Stimulated activated CD8-positive, alpha-beta memory T cell treated with anti-CD3 and anti-CD28 coated beads, Interleukin-12 subunit alpha, Interleukin-12 subunit beta, amount 100 ng/mL, for 24 hours (primary cell): Measurements from ENCODE around the gene P4HB.

Source experiments
- DNase-seq: peaks from one replicate; pipeline ENCODE4 v3.0.0-alpha.2; 2020; ENCODE audit errors: extremely low read depth

Gene P4HB

GRCh38 chr17:81868674-81869220 is 8.4 kb upstream of the P4HB start:
- no peak for DNase-seq

- no peak for DNase-seq
Observed at GRCh38 chr17:81867991-81868673, 7.8 kb upstream of the P4HB start.

DNA sequence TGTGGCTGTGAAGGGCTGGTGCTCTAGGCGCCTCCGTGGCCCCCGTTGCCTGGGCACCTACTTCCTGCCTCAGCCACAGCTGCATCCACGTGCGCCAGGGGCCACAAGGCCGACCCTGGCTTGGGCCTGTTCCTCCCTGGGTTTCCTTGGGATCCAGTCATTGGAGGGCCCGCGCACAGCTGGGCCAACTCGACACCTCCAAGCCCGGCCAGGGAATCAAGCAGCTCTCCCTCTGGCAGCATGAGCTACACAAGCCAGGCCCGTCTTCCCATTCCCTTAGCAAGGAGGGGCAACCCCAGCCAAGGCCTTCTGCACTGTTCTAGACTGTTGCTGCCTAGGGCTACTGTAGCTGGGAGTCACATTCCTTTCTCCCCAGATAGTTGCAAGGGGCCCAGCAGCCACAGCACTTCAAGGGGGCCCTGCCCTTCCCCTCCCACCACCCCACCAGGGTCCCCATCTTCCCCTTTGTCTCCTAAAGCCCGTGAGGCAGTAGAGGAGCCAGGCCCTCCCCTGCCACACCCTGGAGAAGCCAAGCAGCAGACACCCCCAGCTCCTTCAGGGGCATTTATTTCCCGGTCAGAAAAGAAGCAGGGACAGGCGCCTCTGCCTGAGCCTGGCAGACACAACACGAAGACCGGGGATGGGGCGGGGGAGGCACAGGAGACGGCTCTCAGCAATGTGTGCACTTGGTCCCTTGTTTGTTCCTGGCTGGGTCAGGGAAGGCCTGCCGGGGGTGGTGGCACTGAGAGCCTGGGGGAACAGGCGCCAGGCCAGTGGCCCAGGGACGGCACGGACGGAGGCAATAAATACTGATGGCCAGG is 7.0 kb upstream of the P4HB start:
- DNase-seq, result no peak

DNA sequence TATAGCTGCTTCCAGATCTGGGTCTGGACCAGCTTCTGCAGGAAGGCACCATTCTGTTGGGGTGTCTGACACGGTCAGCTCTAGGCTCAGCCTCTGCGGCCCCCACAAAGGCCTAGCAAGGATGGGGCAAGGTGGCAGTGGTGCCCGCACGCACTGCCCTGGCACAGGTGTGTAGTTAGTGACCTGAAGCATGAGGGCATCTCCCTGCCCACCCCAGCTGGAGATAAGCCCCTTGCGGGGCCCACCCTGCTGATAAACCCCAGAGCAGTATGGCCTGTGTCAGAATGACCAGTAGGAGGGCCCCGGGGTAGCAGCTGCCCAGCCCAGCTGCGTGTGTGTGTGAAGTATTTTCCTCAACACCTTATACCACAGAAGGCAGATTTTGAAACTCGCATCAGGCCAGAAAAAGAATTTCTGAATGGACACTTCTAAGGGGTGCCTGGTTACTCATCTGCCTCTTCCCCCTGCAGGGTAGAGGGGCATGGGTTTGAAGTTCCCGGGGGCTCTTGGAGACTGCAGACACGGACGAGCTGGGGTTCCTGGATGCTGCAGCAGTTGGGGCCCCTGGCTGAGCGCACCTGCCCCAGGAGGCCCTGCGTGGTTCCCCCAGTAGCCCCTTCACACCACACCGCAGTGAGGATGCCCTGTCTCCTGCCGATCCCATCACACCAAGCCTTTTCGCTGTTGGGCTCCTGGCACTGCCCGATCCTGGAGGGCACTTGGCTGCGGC is 6.3 kb upstream of the P4HB start:
- no peak for DNase-seq

- no peak for DNase-seq
Observed at GRCh38 chr17:81865733-81866439, 5.6 kb upstream of the P4HB start.

GRCh38 chr17:81865358-81865732 is 5.0 kb upstream of the P4HB start:
- no peak for DNase-seq

DNA sequence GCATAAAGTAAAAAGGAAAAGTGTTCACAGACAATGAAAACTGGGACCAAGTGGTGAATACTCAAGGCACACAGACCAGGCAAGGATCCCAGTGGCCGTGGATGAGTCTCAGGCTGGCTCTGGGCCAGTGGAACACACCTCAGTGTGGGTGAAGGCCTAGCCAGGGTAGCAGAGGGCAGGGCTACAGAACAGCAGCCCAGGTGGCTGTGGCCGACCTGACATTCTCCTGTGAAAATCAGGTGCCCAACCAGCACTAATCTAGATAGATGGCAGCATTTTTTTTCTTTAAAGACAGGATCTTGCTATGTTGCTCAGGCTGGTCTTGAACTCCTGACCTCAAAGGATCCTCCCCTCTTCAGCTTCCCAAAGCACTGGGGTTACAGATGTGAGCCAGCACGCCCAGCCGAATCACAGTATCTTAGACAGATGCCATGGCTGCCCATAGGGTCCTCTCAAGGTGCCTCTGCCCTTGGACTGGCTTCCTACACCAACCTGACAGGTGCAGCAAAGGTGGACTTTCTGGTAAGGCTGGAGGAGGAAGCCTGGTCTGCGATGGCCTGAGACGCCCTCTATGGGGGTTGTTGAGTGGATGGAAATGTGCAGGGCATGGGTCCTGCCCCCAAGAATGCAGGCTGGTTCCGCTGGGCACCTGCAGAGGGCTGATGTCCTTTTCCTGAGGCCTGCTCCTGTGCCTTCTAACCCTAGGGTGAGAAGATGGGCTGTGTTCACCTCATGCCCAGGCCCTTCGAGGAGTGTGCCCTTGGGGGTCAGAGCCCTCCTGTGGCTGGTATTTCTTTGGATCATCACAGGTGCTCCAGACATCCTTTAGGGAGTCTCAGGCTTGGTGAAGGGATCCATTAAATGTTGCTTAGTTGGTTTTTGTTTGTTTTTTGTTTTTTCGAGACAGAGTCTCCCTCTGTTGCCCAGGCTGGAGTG is 3.8 kb upstream of the P4HB start:
- no peak for DNase-seq

DNA sequence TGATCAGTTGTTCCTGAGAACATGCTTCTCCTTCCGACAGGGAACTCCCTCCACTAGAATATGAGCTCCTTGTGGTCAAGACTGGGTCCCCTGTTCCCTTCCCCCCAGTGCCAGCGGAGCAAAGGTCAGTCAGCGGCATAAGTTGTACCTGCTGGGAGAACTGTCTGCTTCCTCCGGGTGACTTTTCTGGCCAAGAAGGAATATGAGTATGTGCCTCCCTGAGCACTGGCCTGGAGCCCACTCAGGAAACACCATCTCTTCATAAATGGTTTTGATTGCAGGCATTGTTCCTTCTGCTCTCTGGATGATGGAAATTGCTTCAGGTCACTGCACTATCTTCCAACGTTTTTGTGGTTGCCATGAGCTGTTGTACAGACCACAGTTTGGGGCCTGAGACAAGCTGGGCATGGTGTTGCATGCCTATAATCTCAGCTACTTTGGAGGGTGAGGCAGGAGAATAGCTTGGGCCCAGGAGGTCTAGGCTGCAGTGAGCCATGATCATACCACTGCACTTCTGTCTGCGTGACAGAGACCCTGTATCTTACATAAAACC is 2.9 kb upstream of the P4HB start:
- DNase-seq, result no peak

GRCh38 chr17:81860756-81861568 is 627 bp upstream of the P4HB start:
- peak; percentile 95 for DNase-seq

- DNase-seq, result no peak
Observed at GRCh38 chr17:81858967-81859905, 1.1 kb downstream of the P4HB start.

GRCh38 chr17:81858170-81858966 is 2.0 kb downstream of the P4HB start:
- DNase-seq, result no peak

DNA sequence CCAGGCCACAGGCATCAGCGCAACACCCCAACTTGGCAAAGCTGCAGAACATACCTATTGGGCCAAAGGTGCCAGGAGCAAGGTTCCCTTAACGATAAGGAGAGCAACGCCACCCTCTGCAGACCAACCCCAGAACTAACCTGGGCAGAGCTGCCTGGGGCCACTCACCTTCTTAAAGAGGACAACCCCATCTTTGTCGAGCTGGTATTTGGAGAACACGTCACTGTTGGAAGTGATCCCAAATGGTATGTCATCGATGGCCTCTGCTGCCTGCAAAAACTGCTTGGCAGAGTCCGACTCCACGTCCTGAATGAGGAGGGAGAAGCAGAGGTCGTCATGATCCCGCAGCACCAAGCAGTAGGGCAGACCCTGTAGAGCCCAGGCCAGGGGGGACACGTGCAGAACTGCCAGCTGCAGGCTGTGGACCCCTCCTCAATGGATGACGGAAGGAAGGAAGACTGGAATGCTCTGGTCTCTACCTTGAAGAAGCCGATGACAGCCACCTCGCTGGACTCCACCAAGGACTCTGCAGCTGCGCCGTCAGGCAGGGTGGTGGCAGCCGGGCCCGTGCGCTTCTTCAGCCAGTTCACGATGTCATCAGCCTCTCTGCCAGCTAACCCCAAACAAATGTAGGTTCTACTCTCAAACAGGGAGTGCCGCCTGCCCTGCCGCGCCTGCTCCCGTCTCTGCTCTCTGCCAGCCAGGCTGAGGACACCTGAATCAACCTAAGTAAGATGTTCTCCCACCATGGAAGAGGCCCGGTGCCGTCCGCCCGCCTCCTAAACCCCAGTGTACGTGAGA is 5.2 kb downstream of the P4HB start:
- no peak for DNase-seq

GRCh38 chr17:81852237-81852636 is 8.1 kb downstream of the P4HB start:
- no peak for DNase-seq

- no peak for DNase-seq
Observed at GRCh38 chr17:81851423-81851822, 8.9 kb downstream of the P4HB start.

DNA sequence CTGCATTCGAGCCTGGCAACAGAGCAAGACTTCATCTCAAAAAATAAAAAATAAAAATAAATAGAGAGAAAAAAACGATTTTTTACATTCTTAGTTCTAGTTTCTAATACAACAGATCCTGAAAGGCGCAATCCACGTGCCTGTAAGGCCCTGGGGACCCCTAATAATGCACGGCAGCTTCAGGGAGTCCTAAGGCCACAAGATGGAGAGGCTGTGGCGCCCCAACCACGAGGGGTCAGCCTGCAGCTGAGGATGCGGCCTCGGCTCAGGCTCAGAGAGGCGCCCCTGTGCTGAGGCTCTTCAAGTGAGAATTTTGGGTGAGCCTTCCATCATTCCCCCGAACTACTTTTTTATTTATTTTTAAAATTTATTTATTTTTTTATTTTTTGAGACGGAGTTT is 10.9 kb downstream of the P4HB start:
- DNase-seq, result no peak
